GM23248 (cell line): Measurements from ENCODE around the gene ADAM12.

ENCODE experiments used
- EZH2 ChIP-seq: fragments of 200-600 bp; sonication (generic); IDR thresholded peaks from 2 replicates; pipeline ENCODE4 v1.6.1; 2018; ENCODE audit warnings: antibody characterized with exemption, mild to moderate bottlenecking; ENCODE audit not compliant: insufficient read depth, poor library complexity, severe bottlenecking
- EZH2phosphoT487 ChIP-seq: fragments of 200-600 bp; sonication (generic); IDR thresholded peaks from 2 replicates; pipeline ENCODE4 v1.6.1; 2018; ENCODE audit warnings: antibody characterized with exemption, moderate library complexity, mild to moderate bottlenecking, low read depth; ENCODE audit not compliant: insufficient read depth

- TF ChIP-seq EZH2 (no peak), EZH2phosphoT487 (no peak)
These were observed 178.8 kb downstream of the ADAM12 start for GRCh38 chr10:126209451-126209850.
